Measurements from ENCODE around the gene ATP1A2. TPM values are rescaled to one million over a fixed set of nuclear protein-coding genes. Genes with fewer than 3 reads are reported as not detected.
A peak's percentile ranks its signal among the peaks of the same experiment; 100 is the strongest.

The ATP1A2 gene
- total RNA-seq, 2 experiments from 2014 or later: not detected

DNA sequence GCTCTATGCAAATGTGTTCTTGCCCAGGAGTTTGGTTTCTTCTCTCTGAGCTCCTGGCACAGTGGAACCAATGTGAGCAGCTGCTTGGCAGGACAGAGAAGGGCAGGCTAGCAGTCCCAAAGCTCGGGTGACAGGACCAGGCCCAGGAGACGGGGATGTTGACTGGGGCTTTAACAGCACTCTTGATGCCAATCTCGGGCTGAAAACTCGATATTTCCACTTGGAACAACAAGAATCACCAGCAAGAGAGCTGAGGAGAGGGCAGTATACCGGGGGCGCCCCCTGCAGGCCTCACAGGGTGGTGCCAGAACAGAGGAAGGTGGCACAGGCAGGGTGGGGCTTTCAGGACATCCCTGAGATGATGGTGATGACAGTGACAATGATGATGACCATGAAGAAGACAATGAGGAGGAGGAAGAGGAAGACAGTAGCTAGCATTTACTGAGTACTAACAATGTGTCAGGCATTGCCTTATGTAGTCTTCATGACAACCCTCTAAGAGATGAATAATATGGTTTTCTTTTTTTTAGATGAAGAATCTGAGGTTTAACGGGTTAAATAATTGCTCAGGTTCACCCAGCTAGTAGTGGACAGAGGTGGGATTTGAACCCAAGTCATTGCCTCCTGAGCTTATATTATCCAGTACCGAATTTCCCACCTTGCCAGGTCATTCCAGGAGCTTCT, 36.9 kb upstream of the ATP1A2 start:
- CTCF ChIA-PET: interaction anchor here (0.5 to 10.1 kb wide), 35 partner anchors 8 to 269 kb away, joined by 3 to 112 read pairs (median 4); partner anchors contain the start of genes IGSF8, KCNJ10 and PIGM
- DNase-seq: peak; percentile 71
- Mint-ChIP-seq H3K4me3 (no peak overlapping the region), H3K27ac (no peak overlapping the region), H3K27me3 (peaks cover 63% of the 10 kb centered on the region), H3K36me3 (ENCODE audit: low read depth) (no peaks in the 10 kb centered on the region), H3K9me3 (no peaks in the 10 kb centered on the region), H3K4me1 (no peaks in the 10 kb centered on the region)
- POLR2A ChIA-PET: interaction anchor here (1.1 to 1.6 kb wide), 5 partner anchors 9 to 153 kb away, joined by 3 to 6 read pairs (median 4); partner anchors contain the start of genes IGSF8 and TAGLN2

- H3K36me3 Mint-ChIP-seq (ENCODE audit: low read depth): no peaks in the 10 kb centered on the region
- POLR2A ChIA-PET: interaction anchor here (1.1 to 1.4 kb wide), 2 partner anchors 19 to 154 kb away, joined by 3 to 4 read pairs; partner anchors contain the start of genes IGSF8 and TAGLN2
- peaks cover 4% of the 10 kb centered on the region for H3K4me1 Mint-ChIP-seq
- CTCF ChIA-PET: interaction anchor here (0.5 to 10.1 kb wide), 22 partner anchors 7 to 245 kb away, joined by 3 to 112 read pairs (median 6); partner anchors contain the start of genes IGSF8, KCNJ10 and PIGM
- H3K27ac Mint-ChIP-seq: no peak overlapping the region
- no peaks in the 10 kb centered on the region for H3K9me3 Mint-ChIP-seq
- no peak overlapping the region for H3K4me3 Mint-ChIP-seq
- no peak for DNase-seq
- H3K27me3 Mint-ChIP-seq: peaks cover 66% of the 10 kb centered on the region
These were observed 36.1 kb upstream of the ATP1A2 start for GRCh38 chr1:160079448-160079847.

DNA sequence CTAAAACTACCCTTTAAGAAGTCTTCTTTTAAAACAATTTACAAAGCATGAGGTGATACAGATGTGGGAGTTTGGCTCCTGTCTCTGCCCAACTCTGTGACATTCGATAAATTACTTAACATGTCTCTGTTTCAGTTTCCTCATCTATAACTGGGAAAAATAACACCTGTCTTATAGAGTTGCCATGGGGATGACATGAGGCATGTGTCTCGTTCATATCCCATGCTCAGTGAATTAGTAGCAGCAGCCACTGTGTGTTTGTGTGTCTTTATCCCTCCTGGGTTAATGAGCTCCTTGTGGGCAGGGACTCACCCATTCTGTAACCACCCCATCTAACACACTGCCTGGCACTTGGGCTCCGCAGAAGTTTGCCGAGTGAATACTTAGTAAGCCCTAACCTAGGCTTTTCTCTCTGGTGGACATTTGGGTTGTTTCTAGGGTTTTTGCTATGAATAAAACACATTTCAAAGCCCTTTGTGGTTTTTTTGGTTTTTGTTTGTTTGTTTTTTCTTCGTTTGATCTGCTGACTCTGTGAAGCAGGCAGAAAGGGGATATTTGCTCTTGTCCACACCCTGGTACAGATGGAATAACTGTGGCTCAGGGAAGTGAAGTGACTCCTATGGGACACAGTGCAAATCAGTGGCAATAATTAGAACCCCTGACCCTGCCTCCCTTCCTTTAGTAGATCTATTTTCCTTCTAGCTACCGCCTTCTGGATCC, 35.0 kb upstream of the ATP1A2 start:
- peaks cover 7% of the 10 kb centered on the region for H3K4me1 Mint-ChIP-seq
- peaks cover 59% of the 10 kb centered on the region for H3K27me3 Mint-ChIP-seq
- no peak overlapping the region for H3K27ac Mint-ChIP-seq
- no peaks in the 10 kb centered on the region for H3K9me3 Mint-ChIP-seq
- POLR2A ChIA-PET: no interaction called here
- DNase-seq: no peak
- H3K36me3 Mint-ChIP-seq (ENCODE audit: low read depth): no peaks in the 10 kb centered on the region
- no peak overlapping the region for H3K4me3 Mint-ChIP-seq
- CTCF ChIA-PET: interaction anchor here (0.6 to 9.7 kb wide), 10 partner anchors 10 to 256 kb away, joined by 3 to 112 read pairs (median 16); partner anchors contain the start of genes IGSF8 and KCNJ10

GRCh38 chr1:160081261-160081936, 34.2 kb upstream of the ATP1A2 start, which contains the start of gene KCNJ9:
KCNJ9 (plus strand) TSS chr1:160081538; CDS start chr1:160084031, 2,493 bp downstream.
- POLR2A ChIA-PET: no interaction called here
- no peak within 1 kb of the TSS for H3K27ac Mint-ChIP-seq
- CTCF ChIA-PET: interaction anchor here (0.9 to 9.7 kb wide), 4 partner anchors 15 to 255 kb away, joined by 3 to 112 read pairs (median 44); partner anchors contain the start of gene IGSF8
- H3K4me1 Mint-ChIP-seq: peaks cover 9% of the 10 kb centered on the region
- no peak for DNase-seq
- no peaks in the 10 kb centered on the region for H3K9me3 Mint-ChIP-seq
- peaks cover 56% of the 10 kb centered on the region for H3K27me3 Mint-ChIP-seq
- H3K4me3 Mint-ChIP-seq: no peak within 1 kb of the TSS
- no peaks in the 10 kb centered on the region for H3K36me3 Mint-ChIP-seq (ENCODE audit: low read depth)

GRCh38 chr1:160082487-160082886, 33.1 kb upstream of the ATP1A2 start:
- DNase-seq: no peak
- Mint-ChIP-seq H3K4me1 (peaks cover 9% of the 10 kb centered on the region), H3K9me3 (no peaks in the 10 kb centered on the region), H3K36me3 (ENCODE audit: low read depth) (peaks cover 3% of the 10 kb centered on the region), H3K27me3 (peaks cover 52% of the 10 kb centered on the region), H3K27ac (no peak overlapping the region), H3K4me3 (no peak overlapping the region)
- ChIA-PET POLR2A (no interaction called here), CTCF (interaction anchor here (0.6 to 9.7 kb wide), 4 partner anchors 14 to 156 kb away, joined by 3 to 112 read pairs (median 44); partner anchors contain the start of gene IGSF8)

- CTCF ChIA-PET: interaction anchor here (0.6 to 9.7 kb wide), 4 partner anchors 9 to 156 kb away, joined by 3 to 112 read pairs (median 44); partner anchors contain the start of gene IGSF8
- Mint-ChIP-seq H3K4me3 (no peak overlapping the region), H3K27ac (no peak overlapping the region), H3K4me1 (peaks cover 9% of the 10 kb centered on the region), H3K27me3 (peaks cover 51% of the 10 kb centered on the region), H3K36me3 (ENCODE audit: low read depth) (peaks cover 3% of the 10 kb centered on the region), H3K9me3 (no peaks in the 10 kb centered on the region)
- no peak for DNase-seq
- POLR2A ChIA-PET: no interaction called here
These were observed 32.6 kb upstream of the ATP1A2 start for GRCh38 chr1:160082926-160083325.

- Mint-ChIP-seq H3K27me3 (peaks cover 43% of the 10 kb centered on the region), H3K27ac (no peak overlapping the region), H3K36me3 (ENCODE audit: low read depth) (peaks cover 3% of the 10 kb centered on the region), H3K4me3 (peak overlapping the region; percentile 45), H3K4me1 (peaks cover 9% of the 10 kb centered on the region), H3K9me3 (no peaks in the 10 kb centered on the region)
- POLR2A ChIA-PET: interaction anchor here (1.4 to 3.0 kb wide), 2 partner anchors 12 to 14 kb away, joined by 6 to 8 read pairs; partner anchors contain the start of gene IGSF8
- CTCF ChIA-PET: interaction anchor here (0.6 to 8.1 kb wide), 14 partner anchors 10 to 1291 kb away, joined by 3 to 84 read pairs (median 5); partner anchors contain the start of genes IGSF8, KCNJ10 and PIGM
- peak; percentile 74 for DNase-seq
These were observed 31.4 kb upstream of the ATP1A2 start for GRCh38 chr1:160083968-160084770.

DNA sequence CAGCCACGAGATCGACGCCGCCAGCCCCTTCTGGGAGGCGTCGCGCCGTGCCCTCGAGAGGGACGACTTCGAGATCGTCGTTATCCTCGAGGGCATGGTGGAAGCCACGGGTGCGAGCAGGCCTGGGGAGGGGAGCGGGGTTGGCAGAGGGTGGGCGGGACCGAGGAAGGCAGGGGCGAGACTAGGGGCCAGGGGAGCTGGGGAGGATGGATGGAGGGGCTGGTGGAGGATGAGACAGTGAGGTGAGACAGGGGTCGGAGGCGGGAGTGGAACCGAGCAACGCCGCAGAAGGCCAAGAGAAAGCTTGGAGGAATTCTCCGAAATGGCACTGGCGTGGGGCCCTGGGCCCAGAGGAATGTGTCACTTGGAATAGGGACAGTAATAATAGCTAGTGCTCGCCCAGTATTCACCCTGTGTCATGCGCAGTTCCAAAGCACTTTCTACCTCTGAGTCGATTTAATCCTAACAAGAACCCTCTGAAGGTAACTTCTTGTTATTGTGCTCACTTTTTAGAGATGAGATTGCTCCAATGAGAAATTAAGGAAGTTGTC, 30.7 kb upstream of the ATP1A2 start:
- Mint-ChIP-seq H3K4me1 (peaks cover 9% of the 10 kb centered on the region), H3K27ac (no peak overlapping the region), H3K27me3 (peaks cover 37% of the 10 kb centered on the region), H3K36me3 (ENCODE audit: low read depth) (peaks cover 3% of the 10 kb centered on the region), H3K4me3 (no peak overlapping the region), H3K9me3 (no peaks in the 10 kb centered on the region)
- ChIA-PET POLR2A (interaction anchor here (1.4 to 3.0 kb wide), 2 partner anchors 11 to 13 kb away, joined by 6 to 8 read pairs; partner anchors contain the start of gene IGSF8), CTCF (interaction anchor here (0.6 to 8.1 kb wide), 24 partner anchors 10 to 1290 kb away, joined by 3 to 84 read pairs (median 5); partner anchors contain the start of genes IGSF8, KCNJ10 and PIGM)
- DNase-seq: no peak

GRCh38 chr1:160085686-160086455, 29.7 kb upstream of the ATP1A2 start:
- H3K4me1 Mint-ChIP-seq: peaks cover 9% of the 10 kb centered on the region
- POLR2A ChIA-PET: interaction anchor here (1.1 to 3.0 kb wide), 4 partner anchors 9 to 12 kb away, joined by 3 to 14 read pairs (median 7); partner anchors contain the start of gene IGSF8
- H3K27ac Mint-ChIP-seq: no peak overlapping the region
- H3K9me3 Mint-ChIP-seq: no peaks in the 10 kb centered on the region
- H3K27me3 Mint-ChIP-seq: peaks cover 27% of the 10 kb centered on the region
- peak; percentile 77 for DNase-seq
- H3K4me3 Mint-ChIP-seq: no peak overlapping the region
- CTCF ChIA-PET: interaction anchor here (0.6 to 8.1 kb wide), 36 partner anchors 11 to 293 kb away, joined by 3 to 84 read pairs (median 4); partner anchors contain the start of genes DCAF8, IGSF8, KCNJ10 and PIGM
- peaks cover 3% of the 10 kb centered on the region for H3K36me3 Mint-ChIP-seq (ENCODE audit: low read depth)

- POLR2A ChIA-PET: interaction anchor here (1.1 to 3.0 kb wide), 4 partner anchors 8 to 12 kb away, joined by 3 to 14 read pairs (median 7); partner anchors contain the start of gene IGSF8
- peaks cover 9% of the 10 kb centered on the region for H3K4me1 Mint-ChIP-seq
- CTCF ChIA-PET: interaction anchor here (0.8 to 8.1 kb wide), 18 partner anchors 10 to 290 kb away, joined by 3 to 84 read pairs (median 7); partner anchors contain the start of genes IGSF8 and KCNJ10
- H3K9me3 Mint-ChIP-seq: no peaks in the 10 kb centered on the region
- peaks cover 3% of the 10 kb centered on the region for H3K36me3 Mint-ChIP-seq (ENCODE audit: low read depth)
- peaks cover 22% of the 10 kb centered on the region for H3K27me3 Mint-ChIP-seq
- no peak overlapping the region for H3K4me3 Mint-ChIP-seq
- DNase-seq: no peak
- no peak overlapping the region for H3K27ac Mint-ChIP-seq
These were observed 29.1 kb upstream of the ATP1A2 start for GRCh38 chr1:160086456-160086892.
